ENCODE results near the gene AGER. TPM values are rescaled to one million over a fixed set of nuclear protein-coding genes. Genes with fewer than 3 reads are reported as not detected.

AGER gene
- total RNA-seq, 1 donor from 2014 or later, result 1.8 TPM

GRCh38 chr6:32183483-32184083, 470 bp downstream of the AGER start:
- TF ChIP-seq CTCF (IDR thresholded peaks at IDR 0.05; ENCODE audit: borderline replicate concordance), result no peak
- peaks cover 45% of the 10 kb centered on the region for H3K36me3 ChIP-seq

GRCh38 chr6:32183030-32183429, 1.0 kb downstream of the AGER start:
- Histone ChIP-seq H3K9me3 (replicated peaks) (no peaks in the 10 kb centered on the region), H3K27ac (replicated peaks) (peak overlapping the region; percentile 98), H3K4me1 (peaks cover 88% of the 10 kb centered on the region), H3K4me3 (no peak overlapping the region), H3K36me3 (peaks cover 45% of the 10 kb centered on the region), H3K27me3 (ENCODE audit: low read depth) (no peaks in the 10 kb centered on the region)
- no peak for TF ChIP-seq CTCF (IDR thresholded peaks at IDR 0.05; ENCODE audit: borderline replicate concordance)
- intact Hi-C loops (cut with micrococcal nuclease), result no loop called here
- DNase-seq, result no peak

More at GRCh38 chr6:32183483-32184083, 470 bp downstream of the AGER start:
- Histone ChIP-seq H3K4me3 (no peak overlapping the region), H3K9me3 (replicated peaks) (no peaks in the 10 kb centered on the region), H3K4me1 (peaks cover 92% of the 10 kb centered on the region), H3K27me3 (ENCODE audit: low read depth) (no peaks in the 10 kb centered on the region), H3K27ac (replicated peaks) (peak overlapping the region; percentile 98)
- intact Hi-C loops (cut with micrococcal nuclease), result no loop called here
- peak; percentile 50 for DNase-seq

GRCh38 chr6:32182555-32182981, 1.5 kb downstream of the AGER start:
- Histone ChIP-seq H3K36me3 (peaks cover 40% of the 10 kb centered on the region), H3K4me3 (no peak overlapping the region), H3K27me3 (ENCODE audit: low read depth) (no peaks in the 10 kb centered on the region), H3K9me3 (replicated peaks) (no peaks in the 10 kb centered on the region), H3K27ac (replicated peaks) (peak overlapping the region; percentile 98), H3K4me1 (peaks cover 84% of the 10 kb centered on the region)
- no peak for TF ChIP-seq CTCF (IDR thresholded peaks at IDR 0.05; ENCODE audit: borderline replicate concordance)
- intact Hi-C loops (cut with micrococcal nuclease), result no loop called here
- DNase-seq, result no peak

- TF ChIP-seq CTCF (IDR thresholded peaks at IDR 0.05; ENCODE audit: borderline replicate concordance), result no peak
- Histone ChIP-seq H3K36me3 (peaks cover 36% of the 10 kb centered on the region), H3K4me1 (peaks cover 82% of the 10 kb centered on the region), H3K27ac (replicated peaks) (peak overlapping the region; percentile 98), H3K4me3 (no peak overlapping the region), H3K9me3 (replicated peaks) (no peaks in the 10 kb centered on the region), H3K27me3 (ENCODE audit: low read depth) (no peaks in the 10 kb centered on the region)
- no peak for DNase-seq
- intact Hi-C loops (cut with micrococcal nuclease), result no loop called here
Observed at GRCh38 chr6:32181915-32182529, 2.0 kb downstream of the AGER start.

- intact Hi-C loops (cut with micrococcal nuclease), result no loop called here
- TF ChIP-seq CTCF (IDR thresholded peaks at IDR 0.05; ENCODE audit: borderline replicate concordance), result no peak
- H3K27ac ChIP-seq (replicated peaks), result peak overlapping the region; percentile 98
Observed at GRCh38 chr6:32181148-32181702, 2.8 kb downstream of the AGER start.

More at GRCh38 chr6:32181148-32181702, 2.8 kb downstream of the AGER start:
- peaks cover 30% of the 10 kb centered on the region for H3K36me3 ChIP-seq
- H3K4me3 ChIP-seq, result no peak overlapping the region
- H3K9me3 ChIP-seq (replicated peaks), result no peaks in the 10 kb centered on the region
- peaks cover 82% of the 10 kb centered on the region for H3K4me1 ChIP-seq
- H3K27me3 ChIP-seq (ENCODE audit: low read depth), result no peaks in the 10 kb centered on the region
- no peak for DNase-seq

Data from left ventricle myocardium inferior (tissue), 1 donor.